Body of pancreas (tissue), 4 donors: ENCODE results near the gene PTPRM.

Experiments used
- CTCF ChIP-seq, 7 experiments: fragments of 450-650 bp in 4 of 7; fragments of 200-600 bp in 3 of 7; sonication (generic) in 3 of 7; IDR thresholded peaks; one replicate each; pipeline ENCODE4 v1.5.1; 2016 to 2019; ENCODE audit warnings: antibody characterized with exemption in 7 of 7
- POLR2A ChIP-seq, 3 donors: fragments of 450-650 bp; IDR thresholded peaks; one replicate each; pipeline ENCODE4 v1.6.1; 2016; ENCODE audit warnings: antibody characterized with exemption in 3 of 3, mild to moderate bottlenecking in 2 of 3

- TF ChIP-seq CTCF (IDR thresholded peaks at IDR 0.05) (no peak), POLR2A (IDR thresholded peaks at IDR 0.05) (no peak)
These were observed 572.0 kb downstream of the PTPRM start for GRCh38 chr18:8139127-8139527.
